ENCODE data around the gene ALX1. TPM values are rescaled to one million over a fixed set of nuclear protein-coding genes. Genes with fewer than 3 reads are reported as not detected.

The ALX1 gene
- total RNA-seq, 1 experiment from 2014 or later = not detected

- no peaks in the 10 kb centered on the region for H3K36me3 ChIP-seq (ENCODE audit: low read depth)
- POLR2A ChIA-PET (ENCODE audit: unreplicated experiment) = no interaction called here
- H3K79me2 ChIP-seq (ENCODE audit: low read depth) = no peaks in the 10 kb centered on the region
- intact Hi-C loops (cut with micrococcal nuclease; ENCODE audit: unreplicated experiment) = no loop called here
- BruUV-seq (replicated peaks) = no TSS peak
- H3K27ac ChIP-seq = no peak overlapping the region
- no peak overlapping the region for H2AFZ ChIP-seq
- no peaks in the 10 kb centered on the region for H3K9me2 ChIP-seq (ENCODE audit: insufficient read depth)
- no peak for TF ChIP-seq EZH2 (IDR thresholded peaks at IDR 0.05; ENCODE audit: low read depth)
- TF ChIP-seq CTCF (conservative IDR thresholded peaks at IDR 0.05) = no peak
- no peak overlapping the region for H3K4me2 ChIP-seq
- H3K4me1 ChIP-seq (replicated peaks; ENCODE audit: insufficient read depth) = no peaks in the 10 kb centered on the region
- CTCF ChIA-PET = no interaction called here
- no peak overlapping the region for H3K4me3 ChIP-seq
- no peaks in the 10 kb centered on the region for H3K9me3 ChIP-seq (ENCODE audit: insufficient read depth, low read depth)
- no peaks in the 10 kb centered on the region for H3F3A ChIP-seq (ENCODE audit: insufficient read depth, low read depth)
- no peak for DNase-seq
- no peaks in the 10 kb centered on the region for H3K27me3 ChIP-seq (ENCODE audit: insufficient read depth, low read depth)
- H4K20me1 ChIP-seq (ENCODE audit: insufficient read depth) = no peaks in the 10 kb centered on the region
Observed at GRCh38 chr12:85277900-85278597, 2.0 kb upstream of the ALX1 start.

GRCh38 chr12:85278598-85279448, 1.2 kb upstream of the ALX1 start:
- BruUV-seq (replicated peaks) = no TSS peak
- no peaks in the 10 kb centered on the region for H4K20me1 ChIP-seq (ENCODE audit: insufficient read depth)
- TF ChIP-seq CTCF (conservative IDR thresholded peaks at IDR 0.05) (no peak), EZH2 (IDR thresholded peaks at IDR 0.05; ENCODE audit: low read depth) (no peak)
- H3K36me3 ChIP-seq (ENCODE audit: low read depth) = no peaks in the 10 kb centered on the region
- H3F3A ChIP-seq (ENCODE audit: insufficient read depth, low read depth) = no peaks in the 10 kb centered on the region
- no peak overlapping the region for H3K27ac ChIP-seq
- H3K9me3 ChIP-seq (ENCODE audit: insufficient read depth, low read depth) = no peaks in the 10 kb centered on the region
- no peak for DNase-seq
- H3K27me3 ChIP-seq (ENCODE audit: insufficient read depth, low read depth) = no peaks in the 10 kb centered on the region
- no peak overlapping the region for H2AFZ ChIP-seq
- no peak overlapping the region for H3K4me2 ChIP-seq
- no peaks in the 10 kb centered on the region for H3K9me2 ChIP-seq (ENCODE audit: insufficient read depth)
- H3K79me2 ChIP-seq (ENCODE audit: low read depth) = no peaks in the 10 kb centered on the region
- intact Hi-C loops (cut with micrococcal nuclease; ENCODE audit: unreplicated experiment) = no loop called here
- ChIA-PET CTCF (no interaction called here), POLR2A (ENCODE audit: unreplicated experiment) (no interaction called here)
- H3K4me1 ChIP-seq (replicated peaks; ENCODE audit: insufficient read depth) = no peaks in the 10 kb centered on the region
- H3K4me3 ChIP-seq = no peak overlapping the region

GRCh38 chr12:85279449-85280164, 413 bp upstream of the ALX1 start:
- H4K20me1 ChIP-seq (ENCODE audit: insufficient read depth) = no peaks in the 10 kb centered on the region
- no peak overlapping the region; the same call in 1 of the 2 replicates for H2AFZ ChIP-seq
- CTCF ChIA-PET = interaction anchor here (0.5 kb wide), 1 partner anchor 146 kb away, joined by 3 read pairs; no protein-coding TSS in a partner anchor
- H3K4me2 ChIP-seq = peak overlapping the region; percentile 63
- no peaks in the 10 kb centered on the region for H3K27me3 ChIP-seq (ENCODE audit: insufficient read depth, low read depth)
- H3K36me3 ChIP-seq (ENCODE audit: low read depth) = no peaks in the 10 kb centered on the region
- no peaks in the 10 kb centered on the region for H3K79me2 ChIP-seq (ENCODE audit: low read depth)
- H3K4me3 ChIP-seq = peak overlapping the region; percentile 45; the same call in 1 of the 2 replicates
- DNase-seq = no peak
- POLR2A ChIA-PET (ENCODE audit: unreplicated experiment) = no interaction called here
- TF ChIP-seq CTCF (conservative IDR thresholded peaks at IDR 0.05) (no peak), EZH2 (IDR thresholded peaks at IDR 0.05; ENCODE audit: low read depth) (no peak)
- no peaks in the 10 kb centered on the region for H3K4me1 ChIP-seq (replicated peaks; ENCODE audit: insufficient read depth)
- no peak overlapping the region for H3K27ac ChIP-seq
- H3F3A ChIP-seq (ENCODE audit: insufficient read depth, low read depth) = no peaks in the 10 kb centered on the region
- no peaks in the 10 kb centered on the region for H3K9me3 ChIP-seq (ENCODE audit: insufficient read depth, low read depth)
- BruUV-seq (replicated peaks) = no TSS peak
- no peaks in the 10 kb centered on the region for H3K9me2 ChIP-seq (ENCODE audit: insufficient read depth)
- intact Hi-C loops (cut with micrococcal nuclease; ENCODE audit: unreplicated experiment) = no loop called here

Data from PC-9 (cell line).